Measurements from ENCODE around the gene LYSMD4.
A peak's percentile ranks its signal among the peaks of the same experiment; 100 is the strongest.
"Not testable (repeated sequence)": the region's sequence is repeated elsewhere in the genome, so short reads cannot be mapped to it uniquely, and the experiment has no call there.

LYSMD4 gene

DNA sequence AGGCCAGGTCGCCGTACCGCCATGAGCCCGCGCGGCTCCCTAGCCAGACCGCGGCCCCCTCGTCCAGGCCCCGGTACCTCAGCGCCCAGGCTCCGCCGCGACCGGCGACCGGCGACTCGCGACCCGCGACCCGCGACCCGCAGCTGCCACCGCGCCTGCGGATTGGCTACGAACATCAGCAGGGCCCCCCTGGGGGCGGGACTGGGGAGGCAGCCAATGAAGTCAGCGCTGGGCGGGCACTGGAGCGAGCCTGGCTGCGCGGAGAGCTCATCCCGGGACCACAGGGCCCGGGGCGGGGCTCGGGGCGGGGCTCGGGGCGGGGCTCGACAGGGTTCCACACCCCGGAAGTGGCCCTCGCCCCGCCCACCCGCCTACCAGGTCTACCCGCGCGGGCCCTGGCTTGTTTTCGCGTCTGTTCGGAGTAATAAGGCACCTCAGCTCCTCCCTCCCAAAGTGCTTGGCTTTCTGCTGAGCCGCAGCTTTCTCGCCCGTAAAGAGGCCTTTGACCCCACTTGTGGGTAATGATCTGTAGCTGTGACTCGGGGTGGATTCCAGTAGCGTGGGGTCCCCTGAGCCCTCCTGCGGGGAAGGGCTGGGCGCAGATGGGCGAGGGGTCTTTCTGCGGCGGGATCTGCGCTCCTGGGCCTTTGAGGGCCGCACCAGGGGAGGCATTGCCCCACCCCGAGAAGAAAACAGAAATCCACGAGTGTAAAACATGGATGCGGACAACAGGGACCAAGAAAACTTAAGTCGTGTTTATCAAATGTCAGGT lies at the start of gene LYSMD4:
TSS of gene LYSMD4 (minus strand) at position 170 of the 772 bp plus-strand sequence. CDS start 1,438 bp downstream, outside the sequence.
- DNase-seq (ENCODE audit: low read depth in 2 of 2) = peak; percentile 97 to 98

DNA sequence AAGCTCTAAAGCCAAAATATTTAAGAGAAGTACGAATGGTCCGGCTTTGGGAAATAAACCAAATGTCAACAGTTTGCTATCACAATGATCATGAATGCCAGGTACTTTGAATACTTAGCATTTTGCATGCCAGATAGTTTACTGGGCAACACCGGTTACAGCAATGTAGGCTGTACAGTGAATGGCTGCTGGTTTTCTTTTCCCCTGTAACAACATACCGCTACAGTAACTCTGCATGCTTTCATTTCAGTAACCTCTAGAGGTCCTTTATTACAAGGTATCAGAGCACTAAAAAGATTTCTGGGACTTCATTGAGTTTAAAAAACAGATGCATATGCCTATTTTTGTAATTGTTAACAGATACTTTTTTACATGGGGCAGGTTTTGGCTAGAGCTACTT lies 48.8 kb upstream of the LYSMD4 start:
- DNase-seq (ENCODE audit: low read depth in 2 of 2) = not testable (repeated sequence)

DNA sequence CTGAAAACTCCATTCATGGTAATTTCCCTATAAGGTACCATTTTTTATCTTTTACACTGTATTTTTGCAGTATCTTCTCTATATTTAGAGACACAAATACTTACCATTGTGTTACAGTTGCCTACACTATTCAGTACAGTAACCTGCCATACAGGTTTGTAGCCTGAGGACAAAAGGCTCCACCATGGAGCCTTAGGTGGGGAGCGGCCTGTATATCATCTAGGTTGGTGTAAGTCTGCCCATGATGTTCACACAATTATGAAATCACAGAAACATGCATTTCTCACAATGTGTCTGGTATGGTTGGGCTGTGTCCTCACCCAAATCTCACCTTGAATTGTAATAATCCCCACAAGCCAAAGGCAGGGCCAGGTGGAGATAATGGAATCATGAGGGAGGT lies 43.9 kb upstream of the LYSMD4 start:
- DNase-seq (ENCODE audit: low read depth in 2 of 2) = no peak

DNA sequence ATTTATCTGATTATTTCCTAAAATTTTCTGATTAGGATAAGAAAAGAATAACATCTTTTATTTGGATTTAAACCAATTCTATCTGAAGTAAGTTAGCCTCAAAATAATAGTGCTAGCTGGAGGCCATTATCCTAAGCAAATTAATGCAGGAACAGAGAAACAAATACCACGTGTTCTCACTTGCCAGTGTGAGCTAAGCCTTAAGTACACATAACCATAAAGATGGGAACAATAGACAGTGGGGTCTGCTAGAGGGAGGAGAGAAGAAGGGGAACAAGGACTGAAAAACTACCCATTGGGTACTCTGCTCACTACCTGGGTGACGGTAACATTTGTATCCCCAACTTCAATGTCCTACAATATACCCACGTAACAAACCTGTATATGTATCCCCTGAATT lies 31.3 kb upstream of the LYSMD4 start:
- DNase-seq (ENCODE audit: low read depth in 2 of 2) = no peak

DNA sequence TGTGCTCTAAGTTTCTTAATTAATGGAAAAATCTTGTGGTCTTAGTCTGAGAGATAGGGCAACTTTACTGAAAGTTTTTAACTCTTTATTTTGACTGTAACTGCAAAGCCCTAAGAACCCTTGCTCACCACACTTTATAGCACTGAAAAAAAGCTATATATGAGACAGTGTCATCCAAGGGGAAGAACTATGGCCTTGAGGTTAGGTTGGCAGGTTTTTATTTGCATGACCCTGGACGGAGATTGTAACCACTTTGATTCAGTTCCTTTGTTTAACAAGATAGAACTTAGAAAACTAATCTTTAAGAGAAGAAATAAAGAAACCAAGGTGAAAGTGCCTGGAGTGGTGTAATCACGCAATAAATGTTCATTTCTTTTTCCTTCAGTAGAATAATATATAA lies 30.6 kb upstream of the LYSMD4 start:
- no peak for DNase-seq (ENCODE audit: low read depth in 2 of 2)

DNA sequence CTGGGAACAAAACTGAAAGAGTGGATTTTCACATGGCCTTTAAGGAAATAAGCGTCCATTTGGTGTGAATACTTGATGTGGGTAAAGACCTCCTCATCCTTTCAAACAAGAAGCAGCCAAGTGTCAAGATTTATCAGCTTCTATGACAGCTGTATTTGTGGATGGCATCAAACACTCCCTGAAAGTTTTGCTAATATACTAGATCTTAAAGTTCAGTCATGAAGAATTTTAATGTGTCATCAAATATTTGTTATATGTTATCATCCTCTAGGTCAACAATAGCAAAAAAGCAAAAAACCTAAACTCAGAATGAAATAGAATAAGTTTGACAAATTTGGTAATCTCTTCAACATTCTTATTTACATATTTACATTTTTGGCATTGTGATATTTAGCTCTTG lies 29.1 kb upstream of the LYSMD4 start:
- DNase-seq (ENCODE audit: low read depth in 2 of 2) = no peak

DNA sequence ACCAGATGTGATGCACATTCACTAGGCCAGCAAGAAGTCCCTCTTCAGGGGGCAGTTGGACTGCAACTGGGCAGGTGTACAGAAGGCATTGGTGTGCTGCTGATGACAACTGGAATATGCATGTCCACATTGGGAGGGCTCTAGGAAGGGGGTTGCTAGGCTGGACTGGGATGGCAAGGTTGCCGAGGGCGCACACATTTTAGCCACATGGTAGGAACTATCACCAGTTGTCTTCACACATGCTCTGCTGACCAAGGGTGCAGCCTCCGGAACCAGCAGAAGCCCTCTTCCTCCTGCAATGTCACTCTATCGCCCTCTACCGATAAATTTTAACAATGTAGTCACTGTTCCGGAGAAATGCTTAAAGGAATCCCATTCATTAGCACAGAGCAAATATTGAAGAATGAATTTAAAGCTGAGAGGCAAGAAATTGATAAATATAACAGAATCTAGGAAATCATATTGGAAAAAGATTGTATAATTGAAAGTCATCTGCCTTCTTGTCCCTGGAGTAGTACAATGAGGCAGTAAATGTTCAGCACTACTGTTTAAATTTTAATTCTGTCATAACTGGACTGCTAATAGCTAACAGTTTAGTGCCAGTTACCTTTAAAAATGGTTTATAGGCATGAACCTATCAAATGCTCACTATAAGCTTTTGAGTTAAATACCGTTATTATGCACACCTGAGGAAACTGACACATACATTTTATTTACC lies 22.6 kb upstream of the LYSMD4 start:
- no peak for DNase-seq (ENCODE audit: low read depth in 2 of 2)

DNA sequence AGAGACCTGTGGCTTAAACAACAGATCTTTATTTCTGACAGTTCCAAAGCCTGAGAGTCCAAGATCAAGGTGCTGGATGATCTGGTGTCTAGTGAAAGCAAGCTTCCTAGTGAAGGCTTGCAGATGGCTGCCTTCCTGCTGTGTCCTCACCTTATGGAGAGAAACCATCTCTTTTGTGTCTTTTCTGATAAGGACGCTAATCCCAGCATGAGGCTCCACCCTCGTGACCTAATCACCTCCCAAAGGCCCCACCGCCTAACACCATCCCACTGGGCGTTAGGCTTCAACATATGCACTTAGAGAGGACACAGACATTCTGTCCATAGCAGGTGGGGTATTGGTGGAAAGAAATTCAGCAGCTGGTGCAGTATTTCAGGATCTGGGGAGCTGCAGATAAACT lies 19.8 kb upstream of the LYSMD4 start:
- no peak for DNase-seq (ENCODE audit: low read depth in 2 of 2)

DNA sequence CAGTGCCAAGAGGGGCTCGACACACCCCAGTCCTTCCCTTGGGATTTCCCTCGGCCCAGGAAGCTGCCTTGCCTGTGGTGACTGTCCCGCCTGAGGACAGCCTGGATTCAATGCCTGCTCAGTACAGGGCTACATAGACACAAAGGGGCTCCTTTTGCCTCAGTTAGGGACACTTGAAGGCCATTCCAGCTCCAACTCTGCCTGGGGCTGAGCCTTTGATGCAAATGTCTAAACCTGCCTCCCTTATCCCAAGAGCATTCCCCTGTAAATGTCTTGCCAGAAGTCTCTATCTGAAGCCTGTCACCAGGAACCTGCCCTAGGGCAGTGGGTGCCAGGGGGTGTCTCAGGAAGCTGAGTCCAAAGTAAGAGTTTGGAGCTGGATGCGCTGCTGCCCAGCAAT lies 19.3 kb upstream of the LYSMD4 start:
- no peak for DNase-seq (ENCODE audit: low read depth in 2 of 2)

DNA sequence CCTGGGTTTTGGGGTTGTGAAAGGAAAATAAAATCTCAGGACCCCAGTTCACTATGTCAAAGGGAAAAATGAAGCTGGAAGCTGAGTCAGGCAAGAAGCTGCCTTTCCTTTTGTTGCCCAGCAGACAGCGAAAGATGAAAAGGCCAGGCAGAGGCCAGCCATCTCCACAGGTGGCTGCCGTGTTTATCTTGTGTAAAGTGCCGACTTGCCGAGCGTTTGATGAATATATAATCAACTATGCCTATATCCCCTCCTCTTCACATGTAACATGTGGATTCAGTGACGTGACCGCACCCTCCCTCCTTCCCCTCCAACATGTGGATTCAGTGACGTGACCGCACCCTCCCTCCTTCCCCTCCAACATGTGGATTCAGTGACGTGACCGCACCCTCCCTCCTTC lies 17.1 kb upstream of the LYSMD4 start:
- DNase-seq (ENCODE audit: low read depth in 2 of 2) = not testable (repeated sequence)

DNA sequence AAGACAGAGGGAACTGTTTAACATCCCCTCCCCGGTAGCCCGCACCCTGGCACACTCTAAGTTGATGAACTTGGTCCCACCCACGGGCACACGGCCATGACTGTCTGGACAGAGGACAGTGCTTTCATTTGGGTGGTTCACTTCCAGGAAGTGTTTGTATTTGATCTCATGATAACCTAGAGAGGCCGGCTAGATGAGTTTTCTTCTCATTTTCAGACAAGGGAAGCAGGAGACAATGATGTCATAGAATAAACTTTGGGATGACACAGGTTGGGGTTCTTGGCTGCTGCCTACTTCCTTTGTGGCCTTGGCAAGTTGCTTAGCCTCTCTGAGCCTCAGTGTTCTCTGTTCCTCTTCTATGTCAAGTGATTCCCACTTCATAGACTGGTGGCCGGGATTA lies 16.1 kb upstream of the LYSMD4 start:
- DNase-seq (ENCODE audit: low read depth in 2 of 2) = no peak

DNA sequence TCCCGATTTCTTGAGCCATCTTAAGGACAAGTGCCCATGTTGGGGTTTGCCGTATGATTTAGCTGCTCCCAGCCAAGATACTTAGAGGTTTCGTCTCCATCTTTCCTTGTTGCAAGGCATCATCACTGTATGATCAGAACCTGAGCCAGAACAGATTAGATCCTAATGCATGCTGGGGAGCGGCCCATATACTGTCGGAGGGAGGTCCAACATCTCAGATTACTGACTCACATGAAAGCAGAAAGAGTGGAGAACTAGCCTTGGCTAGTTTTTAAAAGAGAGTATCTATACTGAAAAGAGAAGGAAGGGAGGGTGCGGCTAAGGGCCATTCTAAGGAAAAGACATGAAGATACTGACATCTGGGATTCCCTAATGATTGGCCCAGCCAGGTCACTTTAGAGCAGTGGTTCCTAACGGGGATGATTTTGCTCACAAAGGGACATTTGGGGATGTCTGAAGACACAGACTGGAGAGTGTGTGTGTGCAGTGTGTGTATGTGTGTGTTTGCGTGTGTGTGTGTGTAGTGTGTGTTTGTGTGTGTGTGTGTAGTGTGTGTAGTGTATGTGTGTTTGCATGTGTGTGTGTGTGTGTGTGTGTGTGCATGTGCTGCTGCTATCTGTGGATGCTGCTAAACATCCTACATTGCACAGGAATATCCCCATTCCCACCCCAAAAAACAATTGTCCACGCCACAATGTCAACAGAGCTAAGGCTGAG lies 12.3 kb upstream of the LYSMD4 start:
- DNase-seq (ENCODE audit: low read depth in 2 of 2) = no peak

DNA sequence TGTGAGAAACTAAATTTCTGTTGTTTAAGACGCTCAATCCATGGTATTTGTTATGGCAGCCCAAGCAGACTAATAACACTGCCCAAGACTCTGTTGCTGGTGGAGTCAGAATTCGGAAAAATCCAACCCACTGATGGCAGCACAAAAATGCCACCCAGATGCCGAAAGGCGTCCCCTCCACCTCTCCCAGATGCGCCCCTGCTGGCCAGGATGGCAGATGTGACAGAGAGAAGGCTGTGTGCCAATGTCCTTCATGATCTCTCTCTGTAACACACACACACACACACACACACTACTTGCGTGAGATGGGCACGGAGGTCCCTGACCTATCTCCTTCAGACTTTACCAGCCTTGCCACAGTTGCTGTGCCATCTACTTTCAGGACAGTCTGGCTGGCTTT lies 10.9 kb upstream of the LYSMD4 start:
- DNase-seq (ENCODE audit: low read depth in 2 of 2) = no peak

DNA sequence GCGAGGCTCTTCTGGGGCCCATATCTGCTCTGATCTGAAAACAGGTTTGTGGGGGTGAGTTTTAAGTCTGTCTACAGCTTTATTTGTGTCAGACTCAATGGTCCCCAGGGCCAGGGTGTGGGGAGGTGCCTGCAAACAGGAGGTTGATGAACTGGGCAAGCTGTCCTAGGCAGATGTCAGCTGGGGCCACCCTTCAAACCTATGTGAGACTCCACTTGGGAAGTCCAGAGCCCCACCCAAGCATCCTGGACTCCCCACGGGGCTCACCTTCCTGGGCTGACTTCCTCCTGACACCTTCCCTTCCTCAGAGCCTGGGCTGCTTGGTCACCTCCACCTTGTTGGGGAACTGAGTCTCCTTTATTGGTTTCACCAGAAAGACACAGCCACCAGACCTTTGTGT lies 8.6 kb upstream of the LYSMD4 start:
- DNase-seq (ENCODE audit: low read depth in 2 of 2) = no peak

DNA sequence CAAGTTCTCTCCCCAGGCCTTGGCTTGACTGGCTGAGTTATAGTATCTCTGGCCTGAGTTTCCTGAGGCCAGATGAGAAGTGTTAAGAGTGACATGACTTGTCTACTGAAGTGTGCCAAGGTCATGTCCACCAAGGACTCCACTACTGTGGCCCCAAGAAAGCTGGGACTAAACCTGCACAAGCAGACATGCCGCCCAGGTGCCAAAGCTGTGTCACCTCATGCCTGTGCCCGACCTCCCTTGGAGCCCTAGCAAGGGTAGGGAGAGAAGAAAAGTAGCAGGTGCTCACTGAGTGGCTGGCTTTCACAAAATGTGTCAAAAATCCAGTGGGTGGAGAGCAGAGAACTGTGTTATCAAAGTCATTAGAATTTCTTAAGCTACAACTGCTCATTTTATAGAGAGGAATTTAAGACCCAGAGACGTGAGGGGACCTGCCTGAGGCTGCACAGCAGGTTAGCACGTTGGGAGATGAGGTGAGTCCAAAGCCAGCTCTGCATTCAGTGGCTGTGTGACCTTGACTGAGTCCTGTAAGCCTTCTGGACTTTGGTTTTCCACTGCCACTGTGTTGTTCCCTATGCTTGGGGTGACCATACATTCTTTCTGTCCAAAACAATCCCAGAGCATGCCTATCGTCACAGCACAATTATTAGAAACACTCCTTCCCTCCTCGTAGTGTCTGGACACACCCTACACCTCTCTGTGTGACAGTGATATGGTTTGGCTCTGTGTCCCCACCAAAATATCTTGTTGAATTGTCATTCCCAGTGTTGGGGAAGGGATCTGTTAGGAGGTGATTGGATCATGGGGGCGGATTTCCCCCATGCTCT lies 5.0 kb upstream of the LYSMD4 start:
- no peak for DNase-seq (ENCODE audit: low read depth in 2 of 2)

DNA sequence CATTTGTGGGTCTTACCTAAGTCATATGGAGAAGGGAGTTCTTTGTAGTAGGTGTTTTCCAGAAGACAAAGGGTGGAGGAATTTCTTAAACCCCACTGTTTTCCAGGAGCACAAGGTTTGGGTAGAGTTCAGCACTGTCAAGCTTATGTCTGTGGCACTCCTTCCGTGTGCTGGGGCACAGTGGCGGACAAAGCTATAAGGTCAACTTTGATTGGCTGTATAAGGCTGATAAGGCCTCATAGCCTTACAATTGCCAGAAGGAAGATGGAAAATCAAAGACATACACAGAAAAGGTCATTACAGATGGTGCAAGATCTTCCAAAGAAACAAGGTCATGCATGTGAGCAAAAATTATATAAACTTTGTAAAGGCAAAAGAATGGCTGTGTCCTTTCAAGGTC lies 3.5 kb upstream of the LYSMD4 start:
- no peak for DNase-seq (ENCODE audit: low read depth in 2 of 2)

DNA sequence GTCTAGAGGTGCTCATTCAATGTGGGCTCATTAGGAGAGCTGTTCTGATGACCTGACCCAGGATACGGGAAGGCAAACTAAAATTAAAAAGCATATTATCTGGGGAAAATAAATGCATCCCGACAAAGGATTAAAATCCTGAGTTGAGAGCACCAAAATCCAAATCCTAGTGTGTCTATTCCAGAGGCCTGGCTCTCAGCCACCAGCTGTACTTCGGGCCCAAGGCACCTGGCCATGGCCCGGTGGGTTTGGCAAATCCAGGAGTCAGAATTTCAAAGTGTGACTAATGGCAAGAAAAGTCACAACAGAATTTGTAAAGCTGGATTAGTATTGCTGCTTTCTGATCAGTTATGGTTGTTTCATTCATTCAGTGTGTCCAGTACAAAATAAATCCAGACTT lies 2.6 kb upstream of the LYSMD4 start:
- no peak for DNase-seq (ENCODE audit: low read depth in 2 of 2)

DNA sequence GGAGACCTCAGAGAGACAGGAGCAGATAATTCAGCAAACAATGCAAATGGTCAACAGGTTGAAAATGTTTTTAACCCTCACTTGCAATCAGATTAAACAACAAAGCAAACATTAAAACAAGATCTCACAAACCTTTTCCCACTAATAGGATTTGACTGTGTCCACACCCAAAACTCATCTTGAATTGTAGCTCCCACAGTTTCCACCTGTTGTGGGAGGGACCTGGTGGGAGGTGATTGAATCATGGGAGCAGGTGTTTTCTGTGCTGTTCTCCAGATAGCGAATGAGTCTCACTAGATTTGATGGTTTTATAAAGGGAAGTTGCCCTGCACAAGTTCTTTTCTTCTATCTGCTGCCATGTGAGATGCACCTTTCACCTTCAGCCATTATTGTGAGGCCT lies 1.3 kb upstream of the LYSMD4 start:
- DNase-seq (ENCODE audit: low read depth in 2 of 2) = no peak

DNA sequence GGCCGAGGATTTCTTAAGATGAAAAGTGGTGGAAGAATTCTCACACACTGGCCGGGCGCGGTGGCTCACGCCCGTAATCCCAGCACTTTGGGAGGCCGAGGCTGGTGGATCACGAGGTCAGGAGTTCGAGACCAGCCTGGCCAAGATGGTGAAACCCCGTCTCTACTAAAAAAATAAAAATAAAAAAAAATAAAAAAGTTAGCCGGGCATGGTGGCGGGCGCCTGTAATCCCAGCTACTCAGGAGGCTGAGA lies 729 bp upstream of the LYSMD4 start:
- not testable (repeated sequence) for DNase-seq (ENCODE audit: low read depth in 2 of 2)

DNA sequence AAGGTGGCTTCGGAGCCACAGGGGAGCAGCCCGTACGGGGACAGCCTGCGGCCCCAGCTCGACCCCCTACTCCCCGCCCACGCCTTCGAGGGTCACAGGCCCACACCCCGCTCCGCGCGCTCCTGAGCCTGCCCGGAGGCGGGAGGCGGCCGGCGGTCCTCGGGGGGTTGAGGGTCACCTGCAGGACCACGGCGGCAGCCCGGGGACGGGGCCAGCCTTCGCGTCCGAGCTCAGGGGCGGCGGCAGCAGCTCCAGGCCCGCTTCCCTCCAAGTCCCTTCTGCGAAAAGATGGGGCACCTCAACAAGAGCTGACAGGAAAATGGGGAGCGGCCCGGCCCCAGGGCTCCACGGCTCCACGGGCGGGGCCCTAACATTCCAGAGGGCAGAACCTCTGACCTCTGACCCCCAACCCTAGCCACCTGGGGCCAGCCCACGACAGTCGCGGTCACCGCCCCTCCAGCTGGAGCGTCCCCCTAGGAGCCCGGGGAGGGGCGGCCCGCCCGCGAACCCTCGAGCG lies 428 bp downstream of the LYSMD4 start:
- no peak for DNase-seq (ENCODE audit: low read depth in 2 of 2)

DNA sequence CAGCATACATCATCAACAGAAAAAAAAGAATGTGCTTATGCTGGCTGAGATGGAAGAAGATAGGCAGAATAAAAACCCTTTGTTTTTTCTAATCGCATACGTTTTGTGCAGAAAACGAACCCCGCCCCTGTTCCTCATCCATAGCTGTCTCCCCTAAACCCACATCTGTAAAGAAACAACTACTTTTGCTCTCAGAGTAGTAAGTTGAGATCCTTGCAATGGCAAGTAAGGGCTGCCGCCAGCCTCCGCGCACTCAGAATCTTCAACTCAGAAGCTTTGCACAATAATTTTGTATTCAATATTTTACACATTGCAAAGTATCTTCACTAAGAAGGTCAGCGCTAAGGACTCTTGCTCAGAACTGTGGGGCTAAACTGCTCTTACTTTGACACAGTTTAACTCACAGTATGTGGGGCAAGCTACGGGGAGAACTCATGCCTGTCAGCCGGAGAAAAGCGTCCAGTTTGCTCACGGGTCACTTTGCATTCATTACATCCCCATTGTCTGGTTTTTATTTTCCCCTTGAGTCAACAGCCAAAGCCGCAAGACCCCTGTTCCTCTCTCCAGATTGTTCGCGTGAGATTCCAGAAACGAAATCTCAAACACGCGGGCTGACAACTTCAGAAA lies 1.0 kb downstream of the LYSMD4 start:
- DNase-seq (ENCODE audit: low read depth in 2 of 2) = no peak

Measured in stimulated activated CD8-positive, alpha-beta memory T cell treated with anti-CD3 and anti-CD28 coated beads, Interleukin-7, amount 100 ng/mL, for 1 hour (primary cell).